HG02610 (cell line): ENCODE data around the gene BACH1.
"Not testable (repeated sequence)": the region's sequence is repeated elsewhere in the genome, so short reads cannot be mapped to it uniquely, and the experiment has no call there.

Source experiments
- ATAC-seq: cut with Tn5 transposase; IDR thresholded peaks from one replicate; pipeline ENCODE4 v1.9.1; 2021; ENCODE audit warnings: mild to moderate bottlenecking, moderate library complexity; ENCODE audit not compliant: unreplicated experiment

BACH1 gene

GRCh38 chr21:29342363-29342957 is 43.7 kb downstream of the BACH1 start:
- peak; percentile 89 for ATAC-seq

- ATAC-seq, result no peak
Measured at GRCh38 chr21:29343519-29343918, 44.8 kb downstream of the BACH1 start.

- ATAC-seq, result no peak
Measured at GRCh38 chr21:29346281-29346680, 47.6 kb downstream of the BACH1 start.

GRCh38 chr21:29346771-29347170 is 48.0 kb downstream of the BACH1 start:
- no peak for ATAC-seq

GRCh38 chr21:29347274-29347681 is 48.6 kb downstream of the BACH1 start:
- ATAC-seq, result no peak

GRCh38 chr21:29349702-29350101 is 51.0 kb downstream of the BACH1 start:
- no peak for ATAC-seq

- ATAC-seq, result no peak
Measured at GRCh38 chr21:29350246-29350779, 51.6 kb downstream of the BACH1 start.

- no peak for ATAC-seq
Measured at GRCh38 chr21:29351691-29352090, 53.0 kb downstream of the BACH1 start.

- not testable (repeated sequence) for ATAC-seq
Measured at GRCh38 chr21:29355043-29355710, 56.5 kb downstream of the BACH1 start.

- ATAC-seq, result not testable (repeated sequence)
Measured at GRCh38 chr21:29356291-29356690, 57.6 kb downstream of the BACH1 start.

- ATAC-seq, result not testable (repeated sequence)
Measured at GRCh38 chr21:29356810-29357209, 58.1 kb downstream of the BACH1 start.

- ATAC-seq, result no peak
Measured at GRCh38 chr21:29359718-29360117, 61.0 kb downstream of the BACH1 start.

- ATAC-seq, result no peak
Measured at GRCh38 chr21:29360799-29361765, 62.4 kb downstream of the BACH1 start.

GRCh38 chr21:29362758-29363157 is 64.0 kb downstream of the BACH1 start:
- ATAC-seq, result no peak

- ATAC-seq, result no peak
Measured at GRCh38 chr21:29365661-29366265, 67.0 kb downstream of the BACH1 start.

GRCh38 chr21:29366532-29366931 is 67.8 kb downstream of the BACH1 start:
- ATAC-seq, result no peak

- no peak for ATAC-seq
Measured at GRCh38 chr21:29367335-29367734, 68.6 kb downstream of the BACH1 start.

- no peak for ATAC-seq
Measured at GRCh38 chr21:29368906-29369305, 70.2 kb downstream of the BACH1 start.

- ATAC-seq, result no peak
Measured at GRCh38 chr21:29371464-29371863, 72.7 kb downstream of the BACH1 start.

GRCh38 chr21:29372063-29372802 is 73.5 kb downstream of the BACH1 start:
- peak; percentile 75 for ATAC-seq
